Activated CD4-positive, alpha-beta T cell treated with anti-CD3 and anti-CD28 coated beads for 36 hours (primary cell): Measurements from ENCODE around the gene ADAMTS17. TPM values are rescaled to one million over a fixed set of nuclear protein-coding genes. Genes with fewer than 3 reads are reported as not detected.

Experiments
- ATAC-seq: fragments of 200-7000 bp; cut with Tn5 transposase; one replicate; pipeline ENCODE4 v1.10.0; 2021; ENCODE audit warnings: mild to moderate bottlenecking, moderate library complexity
- CTCF ChIA-PET: fragments of 350-600 bp; sonication (Branson Sonifier 250); formaldehyde crosslinking; loops from one replicate; lab custom pipeline; 2021; ENCODE audit warnings: antibody characterized with exemption; lab: Charles Lee
- POLR2A ChIA-PET: fragments of 350-600 bp; sonication (Branson Sonifier 250); formaldehyde crosslinking; loops from one replicate; lab custom pipeline; 2021; ENCODE audit warnings: antibody characterized with exemption, inconsistent platforms; lab: Charles Lee
- DNase-seq: peaks from one replicate; pipeline ENCODE4 v3.0.0-alpha.2; 2020
- H3K27ac Mint-ChIP-seq: one replicate; pipeline ENCODE4 v1.8.0; 2021; ENCODE audit warnings: mixed read lengths
- H3K27me3 Mint-ChIP-seq: one replicate; pipeline ENCODE4 v1.8.0; 2021; ENCODE audit warnings: mixed read lengths
- H3K36me3 Mint-ChIP-seq: one replicate; pipeline ENCODE4 v1.8.0; 2021; ENCODE audit warnings: low read depth, mixed read lengths
- H3K4me1 Mint-ChIP-seq: one replicate; pipeline ENCODE4 v1.8.0; 2021; ENCODE audit warnings: mixed read lengths
- H3K4me3 Mint-ChIP-seq: one replicate; pipeline ENCODE4 v1.8.0; 2021; ENCODE audit warnings: mild to moderate bottlenecking, moderate library complexity, mixed read lengths
- H3K9me3 Mint-ChIP-seq: one replicate; pipeline ENCODE4 v1.8.0; 2021; ENCODE audit warnings: low read depth, mixed read lengths
- intact Hi-C, 2 experiments: fragments of 100-400 bp; cut with DNase I in 1 of 2; cut with micrococcal nuclease in 1 of 2; formaldehyde crosslinking; loops; one replicate each; pipeline versions ENCODE4 v1.14.2 to v1.15.1; 2022 to 2024; cut with DNase I, micrococcal nuclease
- total RNA-seq, 2 experiments: library from RNA; stranded (reverse); gene quantifications; one replicate each; pipeline ENCODE4 v1.2.3, GENCODE V29; 2021

Gene ADAMTS17
- total RNA-seq, 2 experiments from 2014 or later: 0.49 to 0.57 TPM

GRCh38 chr15:100108846-100109245, 232.9 kb downstream of the ADAMTS17 start:
- ATAC-seq: no peak
- POLR2A ChIA-PET: no interaction called here

GRCh38 chr15:100108346-100108745, 233.4 kb downstream of the ADAMTS17 start:
- H3K4me1 Mint-ChIP-seq: peaks cover 39% of the 10 kb centered on the region
- ATAC-seq: no peak
- H3K27me3 Mint-ChIP-seq: no peaks in the 10 kb centered on the region
- H3K9me3 Mint-ChIP-seq: no peaks in the 10 kb centered on the region
- H3K4me3 Mint-ChIP-seq: no peak overlapping the region
- POLR2A ChIA-PET: no interaction called here
- H3K27ac Mint-ChIP-seq: no peak overlapping the region
- DNase-seq: no peak
- CTCF ChIA-PET: interaction anchor here (0.5 to 0.6 kb wide), 2 partner anchors 18 to 900 kb away, joined by 3 read pairs; no protein-coding TSS in a partner anchor
- intact Hi-C loops: no loop called here
- H3K36me3 Mint-ChIP-seq: no peaks in the 10 kb centered on the region

More at GRCh38 chr15:100108846-100109245, 232.9 kb downstream of the ADAMTS17 start:
- no peak overlapping the region for H3K27ac Mint-ChIP-seq
- peaks cover 40% of the 10 kb centered on the region for H3K4me1 Mint-ChIP-seq
- no peak overlapping the region for H3K4me3 Mint-ChIP-seq
- intact Hi-C loops: no loop called here
- no peaks in the 10 kb centered on the region for H3K9me3 Mint-ChIP-seq
- CTCF ChIA-PET: no interaction called here
- no peaks in the 10 kb centered on the region for H3K36me3 Mint-ChIP-seq
- no peak for DNase-seq
- no peaks in the 10 kb centered on the region for H3K27me3 Mint-ChIP-seq

- ATAC-seq (no peak), DNase-seq (no peak)
- intact Hi-C loops: no loop called here
- H3K27me3 Mint-ChIP-seq: no peaks in the 10 kb centered on the region
- CTCF ChIA-PET: interaction anchor here (0.5 to 0.6 kb wide), 2 partner anchors 18 to 901 kb away, joined by 3 read pairs; no protein-coding TSS in a partner anchor
- H3K4me1 Mint-ChIP-seq: peaks cover 33% of the 10 kb centered on the region
- POLR2A ChIA-PET: no interaction called here
- no peak overlapping the region for H3K4me3 Mint-ChIP-seq
- H3K27ac Mint-ChIP-seq: no peak overlapping the region
- H3K9me3 Mint-ChIP-seq: no peaks in the 10 kb centered on the region
- no peaks in the 10 kb centered on the region for H3K36me3 Mint-ChIP-seq
Measured at GRCh38 chr15:100107606-100108225, 234.1 kb downstream of the ADAMTS17 start.

- H3K9me3 Mint-ChIP-seq: no peaks in the 10 kb centered on the region
- no peaks in the 10 kb centered on the region for H3K36me3 Mint-ChIP-seq
- ChIA-PET CTCF (no interaction called here), POLR2A (no interaction called here)
- no peak overlapping the region for H3K4me3 Mint-ChIP-seq
- no peaks in the 10 kb centered on the region for H3K27me3 Mint-ChIP-seq
- intact Hi-C loops: no loop called here
- DNase-seq: no peak
- H3K27ac Mint-ChIP-seq: no peak overlapping the region
- peaks cover 27% of the 10 kb centered on the region for H3K4me1 Mint-ChIP-seq
- ATAC-seq: no peak
Measured at GRCh38 chr15:100107151-100107550, 234.6 kb downstream of the ADAMTS17 start.

- POLR2A ChIA-PET: no interaction called here
- CTCF ChIA-PET: no interaction called here
- peaks cover 23% of the 10 kb centered on the region for H3K4me1 Mint-ChIP-seq
- no peak overlapping the region for H3K4me3 Mint-ChIP-seq
- H3K27me3 Mint-ChIP-seq: no peaks in the 10 kb centered on the region
- ATAC-seq: no peak
- no peak overlapping the region for H3K27ac Mint-ChIP-seq
- no peaks in the 10 kb centered on the region for H3K9me3 Mint-ChIP-seq
- no peaks in the 10 kb centered on the region for H3K36me3 Mint-ChIP-seq
- DNase-seq: no peak
- intact Hi-C loops: no loop called here
Measured at GRCh38 chr15:100106732-100107131, 235.0 kb downstream of the ADAMTS17 start.

GRCh38 chr15:100105101-100105500, 236.7 kb downstream of the ADAMTS17 start:
- Mint-ChIP-seq H3K27me3 (no peaks in the 10 kb centered on the region), H3K9me3 (no peaks in the 10 kb centered on the region), H3K4me1 (peaks cover 8% of the 10 kb centered on the region), H3K36me3 (no peaks in the 10 kb centered on the region), H3K4me3 (no peak overlapping the region), H3K27ac (no peak overlapping the region)
- DNase-seq: no peak
- POLR2A ChIA-PET: no interaction called here
- CTCF ChIA-PET: no interaction called here
- intact Hi-C loops: no loop called here
- ATAC-seq: no peak

GRCh38 chr15:100104245-100104644, 237.5 kb downstream of the ADAMTS17 start:
- CTCF ChIA-PET: no interaction called here
- no peak overlapping the region for H3K27ac Mint-ChIP-seq
- H3K27me3 Mint-ChIP-seq: no peaks in the 10 kb centered on the region
- DNase-seq (no peak), ATAC-seq (no peak)
- intact Hi-C loops: no loop called here
- H3K4me3 Mint-ChIP-seq: no peak overlapping the region
- POLR2A ChIA-PET: no interaction called here
- H3K9me3 Mint-ChIP-seq: no peaks in the 10 kb centered on the region
- no peaks in the 10 kb centered on the region for H3K36me3 Mint-ChIP-seq
- peaks cover 4% of the 10 kb centered on the region for H3K4me1 Mint-ChIP-seq

- ATAC-seq: no peak
- CTCF ChIA-PET: no interaction called here
- DNase-seq: no peak
- H3K36me3 Mint-ChIP-seq: no peaks in the 10 kb centered on the region
- H3K4me1 Mint-ChIP-seq: peaks cover under 1% of the 10 kb centered on the region
- H3K27me3 Mint-ChIP-seq: no peaks in the 10 kb centered on the region
- no peak overlapping the region for H3K4me3 Mint-ChIP-seq
- POLR2A ChIA-PET: no interaction called here
- H3K27ac Mint-ChIP-seq: no peak overlapping the region
- intact Hi-C loops: no loop called here
- H3K9me3 Mint-ChIP-seq: no peaks in the 10 kb centered on the region
Measured at GRCh38 chr15:100103828-100104227, 237.9 kb downstream of the ADAMTS17 start.

GRCh38 chr15:100101426-100102089, 240.2 kb downstream of the ADAMTS17 start:
- no peak overlapping the region for H3K27ac Mint-ChIP-seq
- intact Hi-C loops: no loop called here
- POLR2A ChIA-PET: no interaction called here
- H3K4me1 Mint-ChIP-seq: no peaks in the 10 kb centered on the region
- H3K36me3 Mint-ChIP-seq: no peaks in the 10 kb centered on the region
- CTCF ChIA-PET: no interaction called here
- H3K27me3 Mint-ChIP-seq: no peaks in the 10 kb centered on the region
- no peak for ATAC-seq
- no peaks in the 10 kb centered on the region for H3K9me3 Mint-ChIP-seq
- H3K4me3 Mint-ChIP-seq: no peak overlapping the region
- DNase-seq: no peak

- Mint-ChIP-seq H3K4me3 (no peak overlapping the region), H3K9me3 (no peaks in the 10 kb centered on the region), H3K27ac (no peak overlapping the region), H3K27me3 (no peaks in the 10 kb centered on the region), H3K36me3 (no peaks in the 10 kb centered on the region), H3K4me1 (no peaks in the 10 kb centered on the region)
- ChIA-PET POLR2A (no interaction called here), CTCF (interaction anchor here (0.6 to 1.1 kb wide), 2 partner anchors 25 to 297 kb away, joined by 3 read pairs; no protein-coding TSS in a partner anchor)
- no peak for DNase-seq
- intact Hi-C loops: no loop called here
- ATAC-seq: no peak
Measured at GRCh38 chr15:100100926-100101325, 240.8 kb downstream of the ADAMTS17 start.

GRCh38 chr15:100099976-100100375, 241.8 kb downstream of the ADAMTS17 start:
- no peaks in the 10 kb centered on the region for H3K4me1 Mint-ChIP-seq
- no peaks in the 10 kb centered on the region for H3K36me3 Mint-ChIP-seq
- intact Hi-C loops: no loop called here
- no peak overlapping the region for H3K4me3 Mint-ChIP-seq
- POLR2A ChIA-PET: no interaction called here
- no peak overlapping the region for H3K27ac Mint-ChIP-seq
- CTCF ChIA-PET: interaction anchor here (1.1 kb wide), 1 partner anchor 298 kb away, joined by 3 read pairs; no protein-coding TSS in a partner anchor
- ATAC-seq (no peak), DNase-seq (no peak)
- H3K27me3 Mint-ChIP-seq: no peaks in the 10 kb centered on the region
- no peaks in the 10 kb centered on the region for H3K9me3 Mint-ChIP-seq

- Mint-ChIP-seq H3K36me3 (no peaks in the 10 kb centered on the region), H3K9me3 (no peaks in the 10 kb centered on the region), H3K4me3 (no peak overlapping the region), H3K4me1 (no peaks in the 10 kb centered on the region), H3K27ac (no peak overlapping the region), H3K27me3 (no peaks in the 10 kb centered on the region)
- DNase-seq (no peak), ATAC-seq (no peak)
- intact Hi-C loops: no loop called here
- ChIA-PET CTCF (interaction anchor here (0.8 to 1.1 kb wide), 2 partner anchors 59 to 211 kb away, joined by 3 read pairs; no protein-coding TSS in a partner anchor), POLR2A (no interaction called here)
Measured at GRCh38 chr15:100098705-100099104, 243.1 kb downstream of the ADAMTS17 start.
